CD4-positive, alpha-beta T cell treated with Interleukin-10 for 1 hour (primary cell): ENCODE data around the gene RAD9A.

Experiments used
- DNase-seq: peaks from one replicate; pipeline ENCODE4 v3.0.0-alpha.2; 2020

Gene RAD9A

DNA sequence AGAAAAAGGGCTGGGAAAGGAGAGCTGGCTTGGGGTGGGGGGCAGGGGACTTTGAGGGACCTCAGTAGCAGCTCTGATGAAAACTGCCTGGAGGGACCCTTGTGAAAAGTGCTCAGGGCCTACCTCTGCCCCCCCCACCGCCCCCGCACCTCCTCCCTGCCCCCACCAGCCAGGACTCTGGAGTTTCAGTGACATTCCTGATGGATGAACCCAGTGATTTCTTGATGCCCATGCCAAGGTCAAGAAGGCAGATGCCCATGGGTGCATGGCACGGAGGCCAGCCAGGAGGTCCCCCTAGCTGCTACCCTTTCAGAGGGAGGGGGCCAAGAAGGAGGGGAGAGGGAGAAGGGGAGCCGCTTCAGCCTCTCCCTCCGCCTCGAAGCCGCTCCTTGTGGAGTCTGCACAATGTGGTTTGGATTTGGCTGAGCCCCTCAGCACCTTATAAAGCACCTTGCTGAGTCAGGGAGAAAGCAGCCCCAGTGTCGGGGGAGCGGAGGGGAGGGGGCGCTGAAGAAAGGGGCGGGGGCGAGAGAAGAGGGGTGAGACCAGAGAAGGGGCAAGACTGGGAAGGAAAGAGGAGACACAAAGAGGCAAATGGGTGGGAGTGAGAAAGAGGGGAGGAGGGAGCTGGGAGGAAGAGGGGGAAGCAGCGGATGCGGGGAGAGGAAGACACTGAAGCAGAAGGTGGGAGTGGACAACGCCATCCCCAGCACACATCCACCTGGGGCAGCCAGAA is 16.3 kb upstream of the RAD9A start:
- no peak for DNase-seq

- no peak for DNase-seq
Observed at GRCh38 chr11:67376063-67376820, 15.5 kb upstream of the RAD9A start.

DNA sequence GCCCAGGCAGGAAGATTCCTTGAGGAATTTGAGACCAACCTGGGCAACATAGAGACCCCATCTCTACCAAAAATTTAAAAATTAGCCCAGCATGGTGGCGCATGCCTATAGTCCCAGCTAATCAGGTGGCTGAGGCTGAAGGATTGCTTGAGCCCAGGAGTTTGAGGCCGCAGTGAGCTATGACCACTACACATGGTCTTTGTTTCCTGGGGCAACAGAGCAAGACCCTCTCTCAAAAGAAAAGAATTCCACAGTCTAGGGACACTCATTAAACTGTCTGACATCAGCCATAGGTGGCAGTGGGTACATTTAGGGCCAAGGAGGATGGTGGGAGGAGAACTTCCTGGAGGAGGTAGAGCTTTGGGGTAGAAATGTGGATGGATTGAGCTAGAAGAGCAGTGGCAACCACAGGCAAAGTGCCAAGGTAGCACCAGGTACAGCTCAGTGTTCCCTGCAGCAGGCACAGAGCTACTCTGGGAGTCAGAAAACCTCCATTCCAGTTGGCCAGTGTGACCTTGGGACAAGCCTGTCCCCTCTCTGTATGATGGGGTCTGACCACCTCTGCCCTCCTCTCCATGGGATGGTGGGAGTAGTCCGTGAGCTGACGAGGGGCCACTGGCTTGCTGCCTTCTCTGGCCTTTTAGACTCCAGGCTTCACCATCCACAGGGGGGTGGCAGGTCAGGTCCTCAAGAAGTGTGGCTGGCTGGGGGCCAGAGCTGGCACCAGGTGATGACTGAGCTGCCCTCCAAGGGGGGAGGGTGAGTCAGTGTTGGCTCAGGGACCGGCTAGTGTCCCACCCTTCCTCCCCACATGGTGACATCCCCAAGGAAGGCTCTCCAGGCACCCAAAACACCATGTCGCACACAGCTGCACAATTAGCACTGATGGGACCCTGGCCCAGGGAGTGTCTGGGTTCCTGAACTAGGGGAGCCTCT is 14.6 kb upstream of the RAD9A start:
- DNase-seq, result no peak

DNA sequence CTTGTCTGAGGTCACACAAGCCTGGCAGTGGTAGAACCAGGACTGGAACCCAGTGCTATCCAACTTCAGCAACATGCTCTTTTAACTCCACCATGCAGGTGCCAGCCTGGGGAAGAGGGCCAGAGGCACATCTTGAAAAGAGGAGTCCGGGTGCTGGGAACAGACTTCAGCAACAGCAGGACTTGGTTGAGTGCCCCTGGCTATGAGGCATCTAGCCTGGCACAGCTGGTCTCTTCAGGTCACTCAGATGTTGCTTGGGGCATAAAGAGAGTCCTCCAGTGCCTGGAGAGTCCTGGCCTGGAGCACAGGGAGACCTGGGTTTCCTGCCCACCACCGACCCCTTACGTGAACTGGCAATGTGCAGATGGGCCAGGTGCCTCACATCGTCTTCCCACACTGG is 13.2 kb upstream of the RAD9A start:
- DNase-seq, result no peak

DNA sequence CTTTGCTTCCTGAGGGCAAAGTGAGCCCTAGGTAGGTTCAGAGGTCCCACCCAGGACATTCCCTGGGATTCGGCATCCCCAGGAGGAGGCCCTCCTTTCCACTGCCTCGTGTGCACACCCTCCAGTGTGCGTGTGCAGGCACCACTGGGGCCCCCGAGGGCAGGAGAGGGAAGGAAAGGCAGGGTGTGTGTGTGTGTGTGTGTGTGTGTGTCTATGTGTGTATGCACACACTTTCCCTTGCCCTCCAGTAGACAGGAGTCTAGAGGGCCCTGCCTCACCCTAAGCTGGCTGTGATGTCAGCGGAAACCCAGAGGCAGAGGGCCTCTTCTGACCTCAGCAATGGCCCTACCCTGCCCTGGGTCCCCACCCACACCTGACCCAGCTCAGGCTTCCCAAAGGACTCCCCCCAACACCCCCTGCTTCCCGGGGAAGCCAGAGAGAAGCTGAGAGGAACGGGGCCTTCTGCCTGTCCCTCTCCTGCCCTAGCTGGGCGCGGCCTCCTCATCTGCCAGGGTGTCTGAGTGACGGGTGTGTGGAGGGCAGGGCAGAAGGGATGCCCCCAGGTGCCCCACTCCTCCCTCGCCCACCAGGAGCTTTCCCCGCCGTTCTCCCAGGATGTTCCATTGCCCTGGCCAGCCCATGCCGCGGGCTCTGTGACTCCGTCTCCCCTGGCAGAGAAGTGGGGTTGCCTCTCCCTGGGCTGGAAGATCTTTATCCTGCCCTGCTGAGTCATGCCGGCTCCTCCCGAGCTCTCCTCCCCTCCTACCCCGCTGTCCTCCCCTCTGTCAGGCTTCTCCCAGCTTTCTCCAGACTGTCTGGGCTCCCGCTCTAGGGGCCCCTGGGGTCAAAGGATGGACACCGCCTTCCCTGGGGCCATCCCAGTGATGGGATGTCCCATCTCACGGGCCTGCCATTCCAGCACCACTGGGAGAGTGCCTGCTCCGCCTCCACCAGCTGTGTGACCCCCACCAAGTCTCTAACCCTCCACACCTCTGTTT is 12.4 kb upstream of the RAD9A start:
- DNase-seq, result no peak

GRCh38 chr11:67381244-67381972 is 10.4 kb upstream of the RAD9A start:
- no peak for DNase-seq

- DNase-seq, result peak; percentile 89
Observed at GRCh38 chr11:67382276-67383136, 9.3 kb upstream of the RAD9A start.

DNA sequence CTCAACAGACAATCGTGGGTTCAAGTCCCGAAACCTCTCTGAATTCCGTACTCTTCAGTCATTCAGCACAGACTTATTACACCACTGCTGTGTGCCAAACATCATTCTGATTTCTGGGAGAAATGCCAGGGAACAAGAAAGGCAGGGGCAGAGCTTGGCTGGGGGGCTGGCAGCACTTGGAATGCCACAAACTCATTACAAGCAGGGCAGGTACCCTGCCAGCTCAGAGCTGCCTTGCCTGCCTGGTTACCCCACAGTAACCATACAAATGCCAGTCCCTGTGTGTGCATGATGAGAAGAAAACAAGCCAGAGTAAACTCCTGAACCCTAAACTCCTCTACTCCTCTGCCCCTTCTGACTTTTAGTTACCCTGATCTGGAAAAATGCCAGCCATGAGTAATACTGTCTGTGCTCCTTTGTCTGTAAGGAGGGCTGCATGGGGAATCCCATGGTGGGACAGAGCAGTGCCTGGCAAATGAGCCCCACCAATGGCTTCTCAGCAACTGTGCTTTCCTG is 6.9 kb upstream of the RAD9A start:
- no peak for DNase-seq

DNA sequence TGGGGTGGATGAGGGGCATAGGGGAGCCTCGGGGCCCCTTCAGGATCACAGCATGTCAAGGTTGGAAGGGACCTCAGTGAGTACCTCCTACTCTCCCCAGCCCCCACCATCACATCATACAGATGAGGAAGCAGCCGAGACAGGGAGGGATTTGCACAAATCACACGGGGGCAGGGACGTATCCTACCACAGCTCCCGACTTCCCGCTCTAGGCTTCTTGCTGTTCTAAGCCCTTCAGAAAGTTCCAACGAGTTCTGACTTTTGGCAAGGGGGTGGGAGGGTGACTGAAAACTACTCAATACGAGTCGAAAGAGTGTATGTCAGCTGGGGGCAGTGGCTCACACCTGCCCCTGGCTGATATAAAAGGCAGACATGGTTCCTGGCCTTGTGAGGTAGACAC is 4.7 kb upstream of the RAD9A start:
- no peak for DNase-seq

DNA sequence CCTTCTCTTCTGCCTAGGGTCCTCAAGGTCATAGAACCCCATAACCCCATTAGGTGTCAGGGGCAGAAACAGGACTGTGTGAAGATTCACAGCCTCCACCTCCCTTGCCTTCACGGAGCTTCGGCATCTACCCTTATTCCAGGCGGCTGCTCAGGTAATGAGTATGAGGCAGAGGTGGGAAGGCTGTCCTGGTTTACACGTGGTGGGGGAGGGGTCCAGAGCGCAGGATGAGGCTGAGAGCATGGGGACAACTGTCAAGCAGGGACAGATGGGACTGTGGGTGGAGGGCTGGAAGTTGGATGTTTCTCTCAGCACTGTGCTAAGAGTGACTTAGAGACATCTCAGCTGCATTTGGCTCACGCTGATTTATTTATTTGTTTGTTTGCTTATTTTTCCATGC is 4.3 kb upstream of the RAD9A start:
- DNase-seq, result no peak

GRCh38 chr11:67389477-67389876 is 2.3 kb upstream of the RAD9A start:
- peak; percentile 68 for DNase-seq

DNA sequence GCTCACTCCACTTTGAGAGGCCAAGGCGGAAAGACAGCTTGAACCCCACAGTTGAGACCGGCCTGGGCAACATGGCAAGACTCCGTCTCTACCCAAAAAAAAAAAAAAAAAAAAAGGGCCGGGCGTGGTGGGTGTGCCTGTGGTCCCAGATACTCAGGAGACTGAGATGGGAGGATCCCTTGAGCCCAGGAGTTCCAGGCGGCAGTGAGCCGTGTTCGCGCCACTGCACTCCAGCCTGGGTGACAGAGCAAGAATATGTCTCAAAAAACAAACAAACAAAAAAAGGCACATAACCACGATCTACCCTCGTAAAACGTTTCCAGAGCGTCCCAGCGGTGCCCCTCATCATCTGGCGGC is 861 bp upstream of the RAD9A start:
- DNase-seq, result no peak

GRCh38 chr11:67392183-67392715 is 463 bp downstream of the RAD9A start:
- no peak for DNase-seq

DNA sequence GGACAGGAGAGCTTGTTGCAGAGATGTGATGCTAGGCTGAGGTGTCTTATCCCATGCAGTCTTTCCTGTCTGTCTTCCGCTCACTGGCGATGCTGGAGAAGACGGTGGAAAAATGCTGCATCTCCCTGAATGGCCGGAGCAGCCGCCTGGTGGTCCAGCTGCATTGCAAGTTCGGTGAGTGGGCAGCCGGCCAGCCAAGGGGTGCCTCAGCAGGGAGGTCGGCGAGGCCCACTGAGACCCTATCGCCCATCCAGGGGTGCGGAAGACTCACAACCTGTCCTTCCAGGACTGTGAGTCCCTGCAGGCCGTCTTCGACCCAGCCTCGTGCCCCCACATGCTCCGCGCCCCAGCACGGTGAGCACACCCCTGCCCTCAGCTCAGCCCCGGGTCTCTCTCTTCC is 1.7 kb downstream of the RAD9A start:
- DNase-seq, result no peak

DNA sequence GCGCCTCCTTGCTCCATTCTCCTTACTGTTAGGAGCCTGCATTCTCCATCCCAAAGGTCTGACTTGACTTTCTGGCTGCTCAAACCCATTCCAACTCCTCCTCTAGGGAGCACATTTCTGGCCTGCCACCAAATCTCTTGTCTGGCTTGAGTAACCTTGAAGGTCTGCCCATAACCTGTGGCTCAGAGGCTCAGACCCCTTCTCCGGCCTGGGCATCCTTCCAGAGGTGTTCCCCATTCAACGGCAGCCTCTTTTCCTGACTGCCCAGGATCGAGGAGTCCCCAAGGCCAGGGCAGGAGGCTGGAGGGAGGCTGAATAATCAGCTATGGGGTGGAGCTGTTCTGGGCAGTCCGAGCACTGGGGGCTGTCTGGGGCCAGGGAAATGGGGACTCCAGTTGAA is 2.2 kb downstream of the RAD9A start:
- no peak for DNase-seq

GRCh38 chr11:67395555-67396258 is 3.9 kb downstream of the RAD9A start:
- no peak for DNase-seq

DNA sequence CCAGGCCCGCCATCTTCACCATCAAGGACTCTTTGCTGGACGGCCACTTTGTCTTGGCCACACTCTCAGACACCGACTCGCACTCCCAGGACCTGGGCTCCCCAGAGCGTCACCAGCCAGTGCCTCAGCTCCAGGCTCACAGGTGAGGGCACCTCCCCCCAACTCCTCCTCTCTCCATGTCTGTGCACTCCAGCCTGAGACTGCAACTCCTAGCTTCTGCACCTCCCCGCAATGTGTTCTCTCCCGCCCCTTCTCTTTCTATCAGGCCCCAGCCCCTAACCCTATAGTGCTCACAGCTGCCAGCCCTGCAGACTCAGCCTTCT is 4.4 kb downstream of the RAD9A start:
- no peak for DNase-seq

DNA sequence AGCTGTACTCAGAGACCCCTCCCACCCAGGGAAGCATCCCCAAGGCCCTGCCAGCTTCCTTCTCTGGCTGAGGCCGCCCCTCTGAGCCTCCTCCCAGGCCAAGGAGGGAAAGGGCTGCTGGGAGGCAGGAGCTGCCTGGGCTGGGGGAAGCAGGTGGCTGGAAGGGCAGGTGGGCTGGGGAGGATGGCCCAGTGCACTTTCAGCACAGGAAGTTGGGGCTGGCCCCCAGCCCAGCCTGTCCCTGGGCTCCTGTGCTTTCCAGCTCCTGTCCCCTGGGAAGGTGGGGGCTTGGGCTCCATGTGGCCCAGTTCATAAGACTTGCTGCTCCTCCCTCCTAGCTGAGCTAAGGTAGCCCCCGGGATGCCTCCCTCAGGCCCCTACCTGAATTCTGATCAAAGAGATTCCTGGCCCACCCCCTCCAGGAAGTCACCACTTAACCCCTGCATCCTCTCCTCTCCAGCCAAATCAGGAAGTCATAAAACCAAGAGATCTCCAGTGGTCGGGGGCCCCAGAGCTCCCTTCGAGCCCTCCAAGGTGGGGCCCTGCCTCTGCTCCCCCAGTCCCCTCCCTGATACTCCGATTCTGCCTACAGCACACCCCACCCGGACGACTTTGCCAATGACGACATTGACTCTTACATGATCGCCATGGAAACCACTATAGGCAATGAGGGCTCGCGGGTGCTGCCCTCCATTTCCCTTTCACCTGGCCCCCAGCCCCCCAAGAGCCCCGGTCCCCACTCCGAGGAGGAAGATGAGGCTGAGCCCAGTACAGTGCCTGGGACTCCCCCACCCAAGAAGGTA is 5.0 kb downstream of the RAD9A start:
- DNase-seq, result peak; percentile 44

DNA sequence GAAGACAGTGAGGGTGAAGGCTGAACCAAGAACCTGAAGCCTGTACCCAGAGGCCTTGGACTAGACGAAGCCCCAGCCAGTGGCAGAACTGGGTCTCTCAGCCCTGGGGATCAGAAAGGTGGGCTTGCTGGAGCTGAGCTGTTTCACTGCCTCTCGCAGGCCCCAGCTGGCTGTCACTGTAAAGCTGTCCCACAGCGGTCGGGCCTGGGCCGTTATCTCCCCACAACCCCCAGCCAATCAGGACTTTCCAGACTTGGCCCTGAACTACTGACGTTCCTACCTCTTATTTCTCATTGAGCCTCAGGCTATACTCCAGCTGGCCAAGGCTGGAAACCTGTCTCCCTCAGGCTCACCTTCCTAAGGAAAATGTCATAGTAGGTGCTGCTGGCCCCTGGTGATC is 5.8 kb downstream of the RAD9A start:
- no peak for DNase-seq
